Omental fat pad (tissue), 4 donors: Measurements from ENCODE around the gene AUTS2. TPM values are rescaled to one million over a fixed set of nuclear protein-coding genes. Genes with fewer than 3 reads are reported as not detected.
A peak's percentile ranks its signal among the peaks of the same experiment; 100 is the strongest.

Experiments used
- ATAC-seq: fragments of 150-250 bp; one replicate; pipeline ENCODE4 v1.9.1; 2016; ENCODE audit warnings: mild to moderate bottlenecking, moderate library complexity; ENCODE audit not compliant: low FRiP score
- DNase-seq: peaks from one replicate; pipeline ENCODE4 v3.0.0-alpha.2; 2019; ENCODE audit warnings: low spot score
- total RNA-seq, 4 donors: library from RNA; depleted of rRNA; stranded (reverse); fragments of >200 nt; gene quantifications; one replicate each; pipeline ENCODE4 v1.1.0, GENCODE V29; 2016
- TF ChIP-seq, protein P1 (sequence below), 3 donors: fragments of 450-650 bp; IDR thresholded peaks; one replicate each; pipeline ENCODE4 v1.5.1; 2016 to 2017; ENCODE audit warnings: antibody characterized with exemption in 3 of 3, mild to moderate bottlenecking in 3 of 3, moderate library complexity in 2 of 3

AUTS2 gene
- total RNA-seq, 4 donors from 2014 or later: 13.2 to 27.0 (median 21.2) TPM

DNA sequence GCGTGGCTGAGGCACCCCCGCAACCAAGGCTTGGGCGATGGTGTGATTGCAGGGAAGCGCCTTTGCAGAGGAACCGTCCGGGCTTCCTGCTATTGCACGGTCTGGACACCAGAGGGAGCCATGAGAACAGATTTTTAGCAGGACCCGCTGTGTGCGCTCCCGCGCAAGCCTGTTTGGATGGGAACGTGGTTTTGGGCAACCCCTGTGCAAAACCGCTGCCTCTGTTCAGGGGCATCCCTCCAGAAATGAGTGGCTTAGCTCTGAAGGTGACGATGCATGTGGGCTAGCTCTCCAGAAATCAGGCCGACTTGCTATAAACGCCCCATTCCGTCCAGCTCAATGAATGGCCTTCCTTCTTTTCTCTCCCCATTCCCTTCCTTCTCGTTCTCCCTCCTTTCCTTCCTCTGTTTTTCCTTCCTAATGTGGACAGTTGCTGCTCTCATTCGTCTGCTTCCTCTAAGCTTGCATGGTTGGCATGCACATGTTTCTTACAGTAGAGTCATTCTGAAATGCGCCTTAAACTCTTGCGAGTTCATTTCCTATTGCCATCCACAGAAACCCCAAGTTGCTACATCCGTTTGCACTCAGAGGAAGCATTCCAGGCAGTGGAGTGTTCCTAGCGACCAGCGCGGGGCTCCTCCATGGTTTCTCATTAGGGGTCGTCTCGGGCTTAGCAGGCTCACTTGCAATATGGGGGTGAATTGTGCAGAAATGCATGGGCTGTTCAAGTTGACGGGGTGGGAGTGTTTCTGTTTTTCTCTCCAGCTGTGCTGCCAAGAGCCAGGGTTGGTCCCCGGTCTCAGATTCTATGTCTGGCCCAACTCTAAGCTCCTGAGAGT, 1231.2 kb downstream of the AUTS2 start:
- ATAC-seq (peak; percentile 51), DNase-seq (peak; percentile 44)
- TF ChIP-seq, protein P1, sequence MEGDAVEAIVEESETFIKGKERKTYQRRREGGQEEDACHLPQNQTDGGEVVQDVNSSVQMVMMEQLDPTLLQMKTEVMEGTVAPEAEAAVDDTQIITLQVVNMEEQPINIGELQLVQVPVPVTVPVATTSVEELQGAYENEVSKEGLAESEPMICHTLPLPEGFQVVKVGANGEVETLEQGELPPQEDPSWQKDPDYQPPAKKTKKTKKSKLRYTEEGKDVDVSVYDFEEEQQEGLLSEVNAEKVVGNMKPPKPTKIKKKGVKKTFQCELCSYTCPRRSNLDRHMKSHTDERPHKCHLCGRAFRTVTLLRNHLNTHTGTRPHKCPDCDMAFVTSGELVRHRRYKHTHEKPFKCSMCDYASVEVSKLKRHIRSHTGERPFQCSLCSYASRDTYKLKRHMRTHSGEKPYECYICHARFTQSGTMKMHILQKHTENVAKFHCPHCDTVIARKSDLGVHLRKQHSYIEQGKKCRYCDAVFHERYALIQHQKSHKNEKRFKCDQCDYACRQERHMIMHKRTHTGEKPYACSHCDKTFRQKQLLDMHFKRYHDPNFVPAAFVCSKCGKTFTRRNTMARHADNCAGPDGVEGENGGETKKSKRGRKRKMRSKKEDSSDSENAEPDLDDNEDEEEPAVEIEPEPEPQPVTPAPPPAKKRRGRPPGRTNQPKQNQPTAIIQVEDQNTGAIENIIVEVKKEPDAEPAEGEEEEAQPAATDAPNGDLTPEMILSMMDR (IDR thresholded peaks at IDR 0.05): peak in 1 of 3 donors; percentile 51

DNA sequence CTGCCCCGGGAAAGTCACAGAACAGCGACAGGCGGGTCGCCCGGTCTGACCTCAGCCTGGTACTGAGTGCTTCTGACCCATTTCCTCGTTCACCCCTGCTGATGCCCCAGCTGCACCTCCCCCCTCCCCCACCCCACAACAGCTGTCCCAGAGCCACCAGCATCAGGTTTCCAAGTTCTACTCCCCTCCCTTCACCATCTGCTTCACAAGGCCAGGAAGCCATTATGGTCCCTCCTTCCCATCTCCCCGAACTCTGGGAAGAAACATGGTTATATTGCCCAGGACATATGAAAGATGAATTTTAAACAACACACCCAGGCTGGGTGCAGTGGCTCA, 1231.8 kb downstream of the AUTS2 start:
- ATAC-seq (no peak), DNase-seq (no peak)
- TF ChIP-seq, protein P1 (IDR thresholded peaks at IDR 0.05): no peak

DNA sequence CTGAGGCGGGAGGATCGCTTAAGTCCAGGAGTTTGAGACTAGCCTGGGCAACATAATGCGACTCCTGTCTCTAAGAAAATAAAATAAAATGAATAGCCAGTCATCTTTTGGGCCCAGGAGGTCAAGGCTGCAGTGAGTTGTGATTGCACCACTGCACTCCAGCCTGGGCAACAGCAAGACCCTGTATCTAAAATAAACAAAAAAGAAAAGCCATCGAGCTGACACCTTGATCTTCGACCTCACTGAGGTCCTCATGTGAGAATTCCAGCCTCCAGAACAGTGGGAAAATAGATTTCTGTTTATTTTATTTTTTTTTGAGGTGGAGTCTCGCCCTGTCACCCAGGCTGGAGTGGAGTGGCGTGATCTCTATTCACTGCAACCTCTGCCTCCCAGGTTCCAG, 1232.2 kb downstream of the AUTS2 start:
- TF ChIP-seq, protein P1 (IDR thresholded peaks at IDR 0.05): no peak

DNA sequence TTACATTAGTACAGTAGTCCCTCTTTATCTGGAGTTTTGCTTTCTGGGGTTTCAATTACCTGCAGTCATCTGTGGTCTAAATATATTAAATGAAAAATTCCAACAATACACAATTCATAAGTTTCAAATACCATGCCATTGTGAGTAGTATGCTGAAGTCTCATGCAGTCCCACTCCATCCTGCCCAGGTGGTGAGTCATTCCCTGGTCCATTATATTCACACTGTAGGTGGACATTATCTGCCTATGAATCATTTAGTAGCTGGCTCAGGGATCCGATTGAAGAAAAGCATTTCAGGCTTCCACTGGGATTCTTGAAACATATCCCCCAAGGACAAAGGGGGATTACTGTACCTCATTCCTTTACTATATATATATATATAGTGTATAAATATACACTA, 1235.5 kb downstream of the AUTS2 start:
- DNase-seq (no peak), ATAC-seq (no peak)
- TF ChIP-seq, protein P1 (IDR thresholded peaks at IDR 0.05): no peak

More for the DNA sequence above, 1232.2 kb downstream of the AUTS2 start:
- DNase-seq (no peak), ATAC-seq (no peak)

DNA sequence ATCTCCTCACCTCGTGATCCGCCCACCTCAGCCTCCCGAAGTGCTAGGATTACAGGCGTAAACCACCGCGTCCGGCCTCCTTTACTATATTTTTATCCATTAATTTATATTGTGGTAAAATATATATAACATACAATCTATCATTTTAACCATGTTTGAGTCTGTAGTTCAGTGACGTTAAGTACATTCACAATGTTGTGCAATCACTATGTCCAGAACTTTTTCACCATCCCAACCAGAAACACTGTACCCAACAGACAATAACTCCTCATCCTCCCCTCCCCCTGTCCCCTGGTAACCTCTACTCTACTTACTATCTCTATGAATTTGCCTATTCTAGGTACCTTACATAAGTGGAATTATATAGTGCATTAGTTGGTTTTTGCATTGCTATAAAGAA, 1236.1 kb downstream of the AUTS2 start:
- TF ChIP-seq, protein P1 (IDR thresholded peaks at IDR 0.05): no peak
- ATAC-seq: no peak
- DNase-seq: no peak

DNA sequence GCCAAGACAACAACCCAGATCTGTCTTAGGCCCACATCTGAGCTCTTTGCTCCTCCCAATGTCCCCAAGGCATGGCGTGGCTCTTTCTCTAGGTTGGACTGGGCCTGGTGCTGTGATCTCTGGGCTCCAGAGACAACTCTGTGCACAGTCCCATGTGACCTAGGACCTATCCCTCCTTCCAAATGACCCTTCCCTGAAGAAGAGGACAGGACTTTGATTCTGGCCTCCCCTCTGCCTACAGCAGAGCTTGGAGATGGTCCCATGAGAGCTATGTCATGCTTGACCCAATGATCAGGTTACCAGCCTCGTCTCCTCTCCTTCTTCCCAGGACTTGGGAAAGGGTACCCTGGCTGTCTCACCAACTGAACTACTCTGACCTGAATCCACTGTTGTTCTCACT, 1237.4 kb downstream of the AUTS2 start:
- TF ChIP-seq, protein P1 (IDR thresholded peaks at IDR 0.05): no peak
- DNase-seq (no peak), ATAC-seq (no peak)

DNA sequence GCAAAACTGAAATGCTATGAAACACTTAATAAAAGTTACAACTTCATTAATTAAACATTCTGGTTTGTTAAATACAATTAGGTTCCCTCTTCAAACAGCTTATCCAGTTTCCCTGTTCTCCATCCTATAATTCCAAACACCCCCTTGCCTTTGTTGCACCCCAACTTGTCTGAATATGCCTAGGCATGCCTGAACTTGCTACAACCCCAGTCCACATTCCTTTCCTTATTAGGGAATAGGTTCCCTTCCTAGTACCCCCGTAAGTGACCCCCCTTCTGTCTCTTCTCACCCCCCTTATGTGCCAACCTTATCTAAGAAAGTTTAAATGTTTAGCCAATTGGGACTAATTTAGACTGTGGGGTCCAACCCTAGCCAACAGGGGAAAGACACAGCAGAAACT, 1238.0 kb downstream of the AUTS2 start:
- DNase-seq: no peak
- TF ChIP-seq, protein P1 (IDR thresholded peaks at IDR 0.05): no peak
- no peak for ATAC-seq
